DOHH2 (cell line): ENCODE measurements around the gene THEM4.

Experiments used
- EZH2phosphoT487 ChIP-seq: fragments of 200-600 bp; sonication (generic); IDR thresholded peaks from 2 replicates; pipeline ENCODE4 v1.6.1; 2017; ENCODE audit warnings: borderline replicate concordance, mild to moderate bottlenecking, antibody characterized with exemption, low read length, moderate library complexity, mixed read lengths
- TF ChIP-seq, protein P1 (sequence below): fragments of 200-600 bp; sonication (generic); IDR thresholded peaks from one replicate; pipeline ENCODE4 v1.5.1; 2014; ENCODE audit warnings: antibody characterized with exemption, mild to moderate bottlenecking, low read depth, low read length; ENCODE audit not compliant: poor library complexity, severe bottlenecking

DNA sequence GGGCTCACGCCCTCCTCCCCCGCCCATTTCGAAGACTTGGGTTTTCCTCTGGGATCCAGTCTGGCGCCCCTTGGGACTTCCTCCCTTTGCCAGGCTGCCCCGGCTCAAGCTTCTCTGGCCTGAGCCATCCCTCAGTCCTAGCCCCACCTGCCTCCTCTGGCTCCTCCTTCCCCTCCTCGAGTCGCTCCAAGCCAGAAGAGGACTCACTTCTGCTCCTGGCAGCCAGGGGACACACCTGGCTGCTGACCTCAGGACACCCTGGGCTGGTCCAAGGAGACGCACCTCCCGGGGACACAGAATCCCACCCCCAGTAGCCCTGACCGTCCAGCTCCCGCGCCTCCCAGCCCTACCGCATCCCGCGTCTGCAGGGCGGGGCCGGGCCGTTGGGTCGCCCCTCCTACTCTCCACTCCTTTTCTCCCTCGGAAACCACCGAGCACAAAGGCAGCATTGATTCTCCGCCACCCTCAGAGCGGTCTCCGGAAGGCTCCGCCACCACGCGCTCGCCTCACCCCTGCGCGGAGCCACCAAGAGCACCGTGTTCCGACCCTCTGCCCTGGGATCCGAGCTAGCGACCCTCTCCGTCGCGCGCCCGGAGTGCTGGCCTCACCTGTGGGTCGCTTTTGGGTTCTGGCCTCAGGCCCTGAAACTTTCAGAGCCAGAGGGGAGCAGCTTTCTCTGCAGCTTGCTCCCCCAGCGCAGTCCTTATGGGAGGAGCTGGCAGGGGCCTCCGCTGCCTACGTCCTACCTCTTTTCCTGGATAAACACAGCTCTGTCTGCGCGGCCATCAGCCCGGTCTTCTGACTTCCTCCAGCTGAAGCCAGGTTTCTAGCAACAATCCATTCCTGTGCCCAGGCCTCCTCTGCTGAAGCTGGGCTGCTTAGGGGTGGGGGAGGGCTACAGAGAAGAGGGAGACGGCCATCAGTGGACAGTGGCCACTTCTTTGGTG lies 69.6 kb downstream of the THEM4 start, which contains the start of gene C2CD4D:
- TF ChIP-seq, protein P1, sequence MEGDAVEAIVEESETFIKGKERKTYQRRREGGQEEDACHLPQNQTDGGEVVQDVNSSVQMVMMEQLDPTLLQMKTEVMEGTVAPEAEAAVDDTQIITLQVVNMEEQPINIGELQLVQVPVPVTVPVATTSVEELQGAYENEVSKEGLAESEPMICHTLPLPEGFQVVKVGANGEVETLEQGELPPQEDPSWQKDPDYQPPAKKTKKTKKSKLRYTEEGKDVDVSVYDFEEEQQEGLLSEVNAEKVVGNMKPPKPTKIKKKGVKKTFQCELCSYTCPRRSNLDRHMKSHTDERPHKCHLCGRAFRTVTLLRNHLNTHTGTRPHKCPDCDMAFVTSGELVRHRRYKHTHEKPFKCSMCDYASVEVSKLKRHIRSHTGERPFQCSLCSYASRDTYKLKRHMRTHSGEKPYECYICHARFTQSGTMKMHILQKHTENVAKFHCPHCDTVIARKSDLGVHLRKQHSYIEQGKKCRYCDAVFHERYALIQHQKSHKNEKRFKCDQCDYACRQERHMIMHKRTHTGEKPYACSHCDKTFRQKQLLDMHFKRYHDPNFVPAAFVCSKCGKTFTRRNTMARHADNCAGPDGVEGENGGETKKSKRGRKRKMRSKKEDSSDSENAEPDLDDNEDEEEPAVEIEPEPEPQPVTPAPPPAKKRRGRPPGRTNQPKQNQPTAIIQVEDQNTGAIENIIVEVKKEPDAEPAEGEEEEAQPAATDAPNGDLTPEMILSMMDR = no peak
- no peak for TF ChIP-seq EZH2phosphoT487
